HG02642 (cell line): ENCODE data around the gene KPNA1.

Experiments used
- ATAC-seq: cut with Tn5 transposase; IDR thresholded peaks from one replicate; pipeline ENCODE4 v1.9.1; 2021; ENCODE audit warnings: mild to moderate bottlenecking; ENCODE audit not compliant: unreplicated experiment, poor library complexity

KPNA1 gene

GRCh38 chr3:122391681-122392446, 122.9 kb downstream of the KPNA1 start:
- ATAC-seq, result no peak

GRCh38 chr3:122390665-122391064, 124.1 kb downstream of the KPNA1 start:
- ATAC-seq, result no peak

GRCh38 chr3:122389892-122390291, 124.8 kb downstream of the KPNA1 start:
- no peak for ATAC-seq

- no peak for ATAC-seq
Measured at GRCh38 chr3:122389197-122389596, 125.5 kb downstream of the KPNA1 start.

GRCh38 chr3:122387709-122388108, 127.0 kb downstream of the KPNA1 start:
- ATAC-seq, result no peak

GRCh38 chr3:122383771-122384697, 130.7 kb downstream of the KPNA1 start, which contains the start of gene FAM162A:
FAM162A (plus strand) TSS chr3:122384182; CDS start chr3:122384266, 84 bp downstream.
- peak; percentile 94 for ATAC-seq

GRCh38 chr3:122382888-122383666, 131.7 kb downstream of the KPNA1 start, which contains the start of gene MIX23:
MIX23 (minus strand) TSS chr3:122383231; CDS start chr3:122383224, 7 bp downstream.
- ATAC-seq, result peak; percentile 41

GRCh38 chr3:122377975-122378374, 136.8 kb downstream of the KPNA1 start:
- ATAC-seq, result no peak

- ATAC-seq, result no peak
Measured at GRCh38 chr3:122374034-122374433, 140.7 kb downstream of the KPNA1 start.
